ENCODE measurements around the gene SLC6A7.

SLC6A7 gene

DNA sequence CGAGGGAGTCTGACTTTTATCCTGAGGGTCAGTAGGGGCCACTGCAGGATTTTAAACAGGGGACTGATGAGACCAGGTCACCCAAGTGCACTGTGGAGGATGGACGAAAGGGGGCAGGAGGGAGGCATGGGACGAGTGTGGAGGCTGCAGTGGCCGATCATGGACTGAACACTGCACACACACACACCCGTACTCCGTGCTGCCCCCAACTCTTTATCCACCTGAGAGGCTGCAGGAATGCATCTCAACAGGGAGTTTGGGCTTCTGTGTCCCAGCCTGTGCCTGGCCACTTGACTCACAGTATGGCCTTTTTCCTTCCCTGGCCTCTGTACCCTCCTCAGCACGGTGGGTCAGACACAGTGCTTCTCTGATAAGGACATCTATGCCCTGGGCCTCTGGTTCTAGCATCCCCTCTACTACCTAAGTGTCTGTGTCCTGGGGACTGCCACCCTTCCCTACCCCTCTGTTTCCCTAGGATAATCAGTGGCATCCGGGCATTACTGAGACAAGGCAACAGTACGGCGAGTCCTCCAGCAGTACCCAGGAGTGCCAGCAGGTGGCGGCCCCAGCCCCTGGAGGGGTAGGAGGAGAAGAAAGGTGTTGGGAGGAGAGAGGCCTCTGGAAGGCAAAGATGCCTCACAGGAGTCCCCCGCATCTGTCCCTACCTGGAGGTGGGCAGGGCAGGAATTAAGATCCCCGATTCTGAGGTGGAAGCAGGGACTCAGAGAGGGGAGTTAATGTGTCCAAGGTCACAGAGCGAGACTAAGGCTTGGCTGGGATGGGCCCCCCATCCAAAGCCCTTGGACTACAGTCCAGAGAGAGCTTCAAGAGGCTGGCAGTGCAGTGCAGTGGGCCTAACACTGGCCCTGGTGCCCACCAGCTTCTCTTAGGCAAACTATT lies 28.4 kb upstream of the SLC6A7 start:
- no peak for TF ChIP-seq Cebpa-rat (IDR thresholded peaks at IDR 0.05)
- H3K27me3 ChIP-seq, result no peaks in the 10 kb centered on the region
- no peaks in the 10 kb centered on the region for H4K20me1 ChIP-seq
- H3K4me3 ChIP-seq, result no peak overlapping the region
- H3K36me3 ChIP-seq, result no peaks in the 10 kb centered on the region
- peaks cover 100% of the 10 kb centered on the region for H3K4me1 ChIP-seq
- peak overlapping the region; percentile 78 for H3K9ac ChIP-seq
- no peaks in the 10 kb centered on the region for H3K9me3 ChIP-seq
- peak overlapping the region; percentile 93 for H3K27ac ChIP-seq
- H3K4me2 ChIP-seq, result peak overlapping the region; percentile 100

DNA sequence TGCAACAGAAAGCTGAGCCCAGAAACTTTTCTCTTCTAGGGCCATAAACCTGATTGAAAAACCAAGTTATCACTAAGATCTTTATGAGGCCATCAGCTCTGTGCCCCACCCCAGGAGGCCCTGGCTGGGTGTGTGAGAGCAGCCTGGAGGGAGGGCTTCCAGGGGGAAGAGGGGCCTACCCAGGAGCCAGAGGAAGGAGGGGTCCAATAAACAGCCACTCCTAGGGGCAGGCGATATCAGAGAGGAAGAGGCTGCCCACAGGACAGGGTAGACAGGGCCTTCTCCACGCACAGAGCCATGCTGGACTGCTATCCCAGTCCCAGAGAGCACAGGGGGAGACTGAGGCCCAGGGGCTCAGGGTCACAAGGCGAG lies 27.7 kb upstream of the SLC6A7 start:
- peak overlapping the region; percentile 64; the same call in 1 of the 2 replicates for H3K9ac ChIP-seq
- no peak overlapping the region for H3K4me3 ChIP-seq
- H4K20me1 ChIP-seq, result no peaks in the 10 kb centered on the region
- H3K4me2 ChIP-seq, result peak overlapping the region; percentile 100
- peak overlapping the region; percentile 93 for H3K27ac ChIP-seq
- no peaks in the 10 kb centered on the region for H3K27me3 ChIP-seq
- no peaks in the 10 kb centered on the region for H3K9me3 ChIP-seq
- H3K4me1 ChIP-seq, result peaks cover 94% of the 10 kb centered on the region
- TF ChIP-seq Cebpa-rat (IDR thresholded peaks at IDR 0.05), result no peak
- H3K36me3 ChIP-seq, result no peaks in the 10 kb centered on the region

DNA sequence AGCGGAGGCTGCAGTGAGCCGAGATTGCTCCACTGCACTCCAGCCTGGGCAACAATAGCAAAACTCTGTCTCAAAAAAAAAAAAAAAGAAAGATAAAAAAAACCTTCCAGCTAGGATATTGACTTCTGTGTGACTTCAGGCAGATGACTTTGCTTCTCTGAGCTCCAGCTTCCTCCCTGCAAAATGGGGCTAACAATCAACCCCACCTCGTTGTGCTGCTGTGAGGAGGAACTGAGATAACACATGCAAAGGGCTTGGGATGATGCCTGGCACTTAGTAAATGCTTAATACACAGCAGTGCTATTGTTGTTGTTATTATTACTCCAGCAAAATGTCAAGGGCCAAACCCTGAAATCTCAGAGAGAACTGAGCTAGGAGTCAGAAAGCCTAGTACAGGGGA lies 26.8 kb upstream of the SLC6A7 start:
- Histone ChIP-seq H3K4me3 (no peak overlapping the region), H3K4me1 (peaks cover 85% of the 10 kb centered on the region), H3K4me2 (peak overlapping the region; percentile 100), H4K20me1 (no peaks in the 10 kb centered on the region), H3K9ac (no peak overlapping the region; the same call in 1 of the 2 replicates), H3K9me3 (no peaks in the 10 kb centered on the region), H3K27ac (peak overlapping the region; percentile 93), H3K36me3 (no peaks in the 10 kb centered on the region), H3K27me3 (no peaks in the 10 kb centered on the region)
- no peak for TF ChIP-seq Cebpa-rat (IDR thresholded peaks at IDR 0.05)

DNA sequence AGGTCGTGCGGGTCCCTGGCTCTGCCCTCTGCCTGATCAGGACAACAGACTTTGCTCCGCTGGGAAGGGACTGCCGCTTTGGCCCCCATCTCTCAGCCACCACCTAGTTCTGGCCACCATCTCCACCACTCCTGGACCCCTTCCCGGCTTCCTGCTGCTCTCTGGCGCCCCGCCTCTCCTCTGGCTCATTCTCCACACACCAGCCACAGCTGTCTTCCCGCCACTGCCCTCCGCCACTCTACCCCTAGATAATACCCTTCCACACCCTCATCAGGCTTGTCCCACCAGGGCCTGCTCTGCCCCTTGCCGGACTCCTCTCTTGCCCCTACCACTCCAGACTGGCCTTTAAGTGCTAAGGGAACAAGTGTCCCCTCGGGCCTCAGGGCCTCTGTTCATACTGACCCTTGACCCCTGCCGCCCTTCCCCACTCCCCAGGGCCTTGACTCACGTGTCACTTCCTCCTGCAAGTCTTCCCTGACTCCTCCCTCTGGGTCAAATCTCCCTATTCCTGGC lies 26.3 kb upstream of the SLC6A7 start:
- H3K36me3 ChIP-seq, result no peaks in the 10 kb centered on the region
- H3K4me3 ChIP-seq, result no peak overlapping the region
- peaks cover 79% of the 10 kb centered on the region for H3K4me1 ChIP-seq
- H3K9me3 ChIP-seq, result no peaks in the 10 kb centered on the region
- H3K4me2 ChIP-seq, result peak overlapping the region; percentile 100
- H3K9ac ChIP-seq, result no peak overlapping the region; the same call in 1 of the 2 replicates
- H3K27ac ChIP-seq, result peak overlapping the region; percentile 93
- no peaks in the 10 kb centered on the region for H4K20me1 ChIP-seq
- no peak for TF ChIP-seq Cebpa-rat (IDR thresholded peaks at IDR 0.05)
- H3K27me3 ChIP-seq, result no peaks in the 10 kb centered on the region

DNA sequence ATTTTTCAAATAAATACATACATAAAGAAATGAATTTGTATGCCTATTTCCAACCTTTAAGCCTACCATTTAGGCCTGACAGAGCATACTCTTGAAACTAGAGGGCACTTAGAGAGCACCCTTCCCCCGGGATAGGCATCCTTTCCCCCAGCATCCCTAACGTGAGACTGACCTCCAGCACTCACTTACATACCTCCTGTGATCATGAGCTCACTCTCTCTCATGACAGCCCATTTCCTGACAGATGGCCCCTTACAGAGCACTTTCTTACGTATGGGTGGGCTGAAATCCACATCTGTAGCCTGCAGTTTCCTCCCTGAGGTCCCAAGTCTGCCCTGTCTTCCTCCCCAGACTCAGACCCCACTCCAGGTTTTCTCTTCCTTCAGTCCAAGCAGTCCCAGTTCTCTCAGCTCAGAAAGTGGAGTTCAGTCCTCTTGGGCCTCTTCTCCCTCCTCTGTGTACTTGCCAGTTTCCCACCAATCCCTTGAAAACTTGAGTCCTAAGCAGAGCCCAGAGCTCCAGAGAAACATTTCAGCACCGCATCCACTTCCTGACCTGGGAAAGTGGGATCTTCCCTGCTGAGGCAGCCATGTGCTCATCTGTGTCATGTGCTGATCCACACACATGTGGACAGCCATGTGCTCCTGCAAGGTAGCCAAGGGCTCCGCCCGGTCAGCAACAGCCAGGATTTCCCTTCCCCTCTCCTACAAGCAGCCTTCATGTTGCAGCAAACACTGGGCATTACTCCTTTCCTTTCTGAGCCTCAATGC lies 25.5 kb upstream of the SLC6A7 start:
- peak overlapping the region; percentile 93 for H3K27ac ChIP-seq
- TF ChIP-seq Cebpa-rat (IDR thresholded peaks at IDR 0.05), result no peak
- H3K9me3 ChIP-seq, result no peaks in the 10 kb centered on the region
- no peak overlapping the region for H3K4me3 ChIP-seq
- peak overlapping the region; percentile 100 for H3K4me2 ChIP-seq
- no peaks in the 10 kb centered on the region for H4K20me1 ChIP-seq
- H3K4me1 ChIP-seq, result peaks cover 77% of the 10 kb centered on the region
- no peaks in the 10 kb centered on the region for H3K36me3 ChIP-seq
- H3K9ac ChIP-seq, result peak overlapping the region; percentile 60
- H3K27me3 ChIP-seq, result no peaks in the 10 kb centered on the region

DNA sequence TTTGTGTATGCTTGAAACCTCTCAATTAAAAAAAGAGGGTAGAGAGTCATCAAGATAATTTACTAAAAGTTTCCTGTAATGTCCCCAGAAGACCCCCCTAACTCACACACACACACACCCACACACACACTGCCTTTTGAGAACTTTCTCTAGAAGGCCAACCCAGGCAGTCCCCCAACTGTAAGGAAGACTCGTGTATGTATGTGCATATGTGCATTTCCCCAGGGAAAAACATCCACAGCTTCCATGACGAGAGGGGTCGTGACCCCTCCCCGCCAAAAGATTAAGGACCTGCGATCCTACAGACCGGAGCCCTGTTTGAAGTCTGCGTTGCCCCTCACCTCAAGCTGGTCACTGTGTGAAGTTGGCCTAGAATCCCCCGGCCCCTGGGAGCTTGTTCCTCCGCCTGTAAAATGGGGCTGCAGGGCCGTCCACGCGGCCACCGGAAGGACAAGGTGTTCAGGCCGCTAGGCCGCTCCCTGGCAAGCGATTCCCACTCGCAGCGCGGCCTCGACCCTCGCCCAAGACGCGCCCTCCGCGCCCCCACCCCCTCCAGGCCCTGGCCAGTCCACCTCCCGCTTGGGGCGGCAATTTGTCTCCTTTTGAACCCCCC lies 23.7 kb upstream of the SLC6A7 start:
- peaks cover 60% of the 10 kb centered on the region for H3K4me1 ChIP-seq
- peak overlapping the region; percentile 100 for H3K4me2 ChIP-seq
- no peak overlapping the region for H3K9ac ChIP-seq
- H3K9me3 ChIP-seq, result no peaks in the 10 kb centered on the region
- TF ChIP-seq Cebpa-rat (IDR thresholded peaks at IDR 0.05), result no peak
- no peaks in the 10 kb centered on the region for H3K27me3 ChIP-seq
- no peaks in the 10 kb centered on the region for H3K36me3 ChIP-seq
- H4K20me1 ChIP-seq, result no peaks in the 10 kb centered on the region
- no peak overlapping the region for H3K27ac ChIP-seq
- no peak overlapping the region for H3K4me3 ChIP-seq

DNA sequence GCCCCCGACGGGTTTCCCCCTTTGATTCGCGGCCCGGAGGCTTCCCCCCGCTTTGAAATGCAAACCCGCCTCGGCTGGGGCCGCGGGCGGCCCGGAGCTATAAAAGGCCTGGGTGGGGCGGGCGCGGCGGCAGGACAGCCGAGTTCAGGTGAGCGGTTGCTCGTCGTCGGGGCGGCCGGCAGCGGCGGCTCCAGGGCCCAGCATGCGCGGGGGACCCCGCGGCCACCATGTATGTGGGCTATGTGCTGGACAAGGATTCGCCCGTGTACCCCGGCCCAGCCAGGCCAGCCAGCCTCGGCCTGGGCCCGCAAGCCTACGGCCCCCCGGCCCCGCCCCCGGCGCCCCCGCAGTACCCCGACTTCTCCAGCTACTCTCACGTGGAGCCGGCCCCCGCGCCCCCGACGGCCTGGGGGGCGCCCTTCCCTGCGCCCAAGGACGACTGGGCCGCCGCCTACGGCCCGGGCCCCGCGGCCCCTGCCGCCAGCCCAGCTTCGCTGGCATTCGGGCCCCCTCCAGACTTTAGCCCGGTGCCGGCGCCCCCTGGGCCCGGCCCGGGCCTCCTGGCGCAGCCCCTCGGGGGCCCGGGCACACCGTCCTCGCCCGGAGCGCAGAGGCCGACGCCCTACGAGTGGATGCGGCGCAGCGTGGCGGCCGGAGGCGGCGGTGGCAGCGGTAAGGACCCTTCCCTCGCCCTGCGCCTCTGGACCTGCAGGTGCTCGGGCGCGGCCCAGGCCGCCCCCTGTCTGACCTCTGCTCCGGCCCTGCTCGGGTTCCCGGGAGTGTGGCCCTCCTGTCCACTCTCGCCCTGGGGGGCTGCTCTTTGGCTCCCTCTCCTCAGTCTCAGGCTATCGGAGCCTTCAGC lies 23.0 kb upstream of the SLC6A7 start, which contains the start of gene CDX1:
Gene CDX1, plus strand, starts transcription at position 129 of the 862 bp plus-strand sequence. Its CDS starts 99 bp downstream, at position 228.
- Histone ChIP-seq H3K27ac (no peak within 1 kb of the TSS; the same call in 1 of the 2 replicates), H3K27me3 (no peaks in the 10 kb centered on the region), H3K36me3 (no peaks in the 10 kb centered on the region), H3K4me3 (no peak within 1 kb of the TSS), H3K4me1 (peaks cover 53% of the 10 kb centered on the region), H4K20me1 (no peaks in the 10 kb centered on the region), H3K9ac (no peak within 1 kb of the TSS), H3K9me3 (no peaks in the 10 kb centered on the region), H3K4me2 (peak within 1 kb of the TSS; percentile 100)
- no peak for TF ChIP-seq Cebpa-rat (IDR thresholded peaks at IDR 0.05)

DNA sequence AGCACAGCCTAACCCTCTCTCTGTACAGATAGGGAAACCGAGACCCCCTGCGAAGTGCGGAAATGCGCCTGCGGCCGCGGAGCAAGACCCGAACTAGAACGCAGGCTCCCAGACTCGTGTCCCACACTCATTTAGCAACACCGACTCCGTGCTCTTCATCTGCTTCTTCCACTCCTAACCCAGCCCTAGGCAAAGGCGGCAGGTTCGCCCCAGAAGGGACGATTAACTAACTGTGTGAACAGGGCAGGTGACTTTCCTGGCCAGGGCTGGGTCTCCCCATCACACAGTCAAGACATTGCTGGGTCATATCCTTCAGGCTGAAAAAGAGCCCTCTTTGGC lies 22.4 kb upstream of the SLC6A7 start:
- H4K20me1 ChIP-seq, result no peaks in the 10 kb centered on the region
- H3K9ac ChIP-seq, result no peak overlapping the region
- no peak overlapping the region for H3K27ac ChIP-seq
- no peaks in the 10 kb centered on the region for H3K27me3 ChIP-seq
- no peaks in the 10 kb centered on the region for H3K36me3 ChIP-seq
- H3K9me3 ChIP-seq, result no peaks in the 10 kb centered on the region
- no peak overlapping the region for H3K4me2 ChIP-seq
- no peak overlapping the region for H3K4me3 ChIP-seq
- no peak for TF ChIP-seq Cebpa-rat (IDR thresholded peaks at IDR 0.05)
- peaks cover 47% of the 10 kb centered on the region for H3K4me1 ChIP-seq

DNA sequence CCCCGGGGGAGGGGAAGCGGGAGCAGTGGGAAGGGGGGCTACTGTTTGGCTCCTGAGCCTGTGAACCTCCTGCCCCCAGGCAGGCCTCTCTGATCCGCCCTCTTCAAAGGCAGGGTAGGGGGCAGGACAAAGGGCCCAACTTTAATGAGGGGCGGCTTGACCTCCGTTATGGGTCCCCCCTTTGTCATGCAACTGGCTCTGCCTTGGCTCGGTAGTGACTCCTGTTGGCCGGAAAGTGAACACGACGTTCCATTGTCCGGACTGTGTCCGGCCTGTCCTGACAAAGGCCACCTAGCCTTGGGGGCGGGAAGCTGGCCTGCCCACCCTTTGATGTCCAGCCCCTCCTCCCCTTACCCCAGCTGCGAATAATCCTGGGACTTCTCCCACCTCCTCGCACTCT lies 22.0 kb upstream of the SLC6A7 start:
- Histone ChIP-seq H3K27ac (no peak overlapping the region), H3K9me3 (no peaks in the 10 kb centered on the region), H3K36me3 (no peaks in the 10 kb centered on the region), H3K4me1 (peaks cover 42% of the 10 kb centered on the region), H3K27me3 (no peaks in the 10 kb centered on the region), H3K4me3 (no peak overlapping the region), H4K20me1 (no peaks in the 10 kb centered on the region), H3K9ac (no peak overlapping the region), H3K4me2 (no peak overlapping the region)
- TF ChIP-seq Cebpa-rat (IDR thresholded peaks at IDR 0.05), result no peak

Measured in BLaER1 (cell line).